Transverse colon (tissue), 4 donors: ENCODE data around the gene OTOGL.
"Not testable (repeated sequence)": the region's sequence is repeated elsewhere in the genome, so short reads cannot be mapped to it uniquely, and the experiment has no call there.

Experiments
- CTCF ChIP-seq, 5 experiments: fragments of 200-600 bp in 3 of 5; fragments of 450-650 bp in 2 of 5; sonication (generic) in 3 of 5; IDR thresholded peaks; 1 replicate in 2 of 5; 2 replicates in 3 of 5; pipeline ENCODE4 v1.5.1; 2016 to 2017; ENCODE audit warnings: antibody characterized with exemption in 5 of 5, inconsistent platforms in 3 of 5, mild to moderate bottlenecking in 2 of 5, moderate library complexity in 1 of 5
- POLR2A ChIP-seq: fragments of 450-650 bp; IDR thresholded peaks from one replicate; pipeline ENCODE4 v1.6.1; 2016; ENCODE audit warnings: antibody characterized with exemption, mild to moderate bottlenecking, moderate library complexity
- POLR2AphosphoS5 ChIP-seq, 3 donors: sonication (generic); formaldehyde crosslinking; IDR thresholded peaks; one replicate each; pipeline ENCODE4 v1.6.1; 2016; ENCODE audit warnings: antibody characterized with exemption in 3 of 3

- not testable (repeated sequence) for TF ChIP-seq CTCF (IDR thresholded peaks at IDR 0.05); POLR2A; POLR2AphosphoS5 (IDR thresholded peaks at IDR 0.05)
Observed at GRCh38 chr12:80307436-80307835, 208.1 kb downstream of the OTOGL start.
